ENCODE measurements around the gene CHTF8. TPM values are rescaled to one million over a fixed set of nuclear protein-coding genes. Genes with fewer than 3 reads are reported as not detected.

Gene CHTF8, protein sequence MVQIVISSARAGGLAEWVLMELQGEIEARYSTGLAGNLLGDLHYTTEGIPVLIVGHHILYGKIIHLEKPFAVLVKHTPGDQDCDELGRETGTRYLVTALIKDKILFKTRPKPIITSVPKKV
- 87.0 and 98.5 TPM in 2 replicates for total RNA-seq (2014; rRNA removed; shearing (Covaris generic); ENCODE audit: low replicate concordance)

DNA sequence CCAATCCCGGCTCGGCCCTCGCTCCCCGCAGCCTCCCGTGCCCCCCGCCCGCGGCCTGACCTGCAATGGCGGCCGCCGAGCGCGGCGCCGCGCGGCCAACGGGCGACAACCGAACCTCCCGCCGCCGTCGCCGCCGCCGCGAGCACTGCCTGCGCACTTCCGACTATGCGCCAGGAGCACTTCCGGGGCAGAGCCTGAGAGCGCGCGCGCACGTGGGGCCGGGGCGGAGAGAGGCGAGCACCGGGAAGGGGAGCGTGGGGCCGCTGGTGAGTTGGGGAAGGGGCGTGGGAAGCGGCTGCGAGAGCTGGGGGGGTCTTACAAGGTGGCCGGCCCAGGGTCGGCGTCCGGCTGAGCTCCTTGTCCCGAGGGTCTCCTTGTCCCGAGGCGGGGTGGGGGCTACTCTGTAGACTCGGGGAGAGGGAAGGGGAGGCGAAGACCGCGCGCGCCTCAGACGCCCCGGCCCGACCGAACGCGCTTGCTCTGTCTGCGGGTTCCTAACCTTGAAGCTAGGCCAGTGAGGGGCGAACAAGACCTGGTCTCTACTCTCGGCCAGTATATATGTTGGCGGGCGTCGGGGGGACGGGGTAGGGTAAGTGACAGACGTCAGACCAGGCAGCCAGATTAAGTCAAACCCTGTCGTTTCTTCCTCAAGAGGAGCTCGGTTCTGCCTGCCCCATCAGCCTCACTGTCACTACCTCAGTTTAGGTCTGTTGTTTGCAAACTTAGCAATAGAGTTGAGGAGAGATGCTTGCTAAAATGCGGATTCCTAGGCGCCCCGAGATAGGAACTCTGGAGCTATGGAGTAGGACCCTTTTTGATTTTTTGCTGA lies at the start of gene CHTF8, which contains the start of gene UTP4:
CHTF8 (minus strand) TSS at position 165 of the 829 bp plus-strand sequence. CDS start 11,130 bp downstream, outside the sequence.
UTP4 (plus strand) TSS at position 226 of the 829 bp plus-strand sequence. CDS start 811 bp downstream, outside the sequence.
- peak within 1 kb of the TSS; percentile 89 for H3K27ac ChIP-seq (ENCODE audit: low read length)
- no peaks in the 10 kb centered on the region for H3K9me2 ChIP-seq (replicated peaks; ENCODE audit: insufficient read depth, low read length)
- H3K36me3 ChIP-seq (ENCODE audit: insufficient read depth, low read length), result peaks cover 31% of the 10 kb centered on the region; the same call in 1 of the 2 replicates
- no peak within 1 kb of the TSS; the same call in 1 of the 2 replicates for H2AFZ ChIP-seq (ENCODE audit: low read length)
- DNase-seq, result peak; percentile 95
- peaks cover 23% of the 10 kb centered on the region for H3K4me1 ChIP-seq (ENCODE audit: low read length)
- peak within 1 kb of the TSS; percentile 99 for H3K9ac ChIP-seq (ENCODE audit: low read length)
- H3K79me2 ChIP-seq (ENCODE audit: low read length), result peaks cover 93% of the 10 kb centered on the region
- H3K4me2 ChIP-seq (ENCODE audit: low read depth, low read length, poor library complexity, severe bottlenecking), result peak within 1 kb of the TSS; percentile 88
- no peaks in the 10 kb centered on the region for H3K9me3 ChIP-seq (ENCODE audit: low read length)
- no peaks in the 10 kb centered on the region for H3K27me3 ChIP-seq (ENCODE audit: low read length)
- H4K20me1 ChIP-seq (ENCODE audit: insufficient read depth, low read depth, low read length), result peaks cover 20% of the 10 kb centered on the region
- peak within 1 kb of the TSS; percentile 87 for H3K4me3 ChIP-seq (ENCODE audit: low read length)

DNA sequence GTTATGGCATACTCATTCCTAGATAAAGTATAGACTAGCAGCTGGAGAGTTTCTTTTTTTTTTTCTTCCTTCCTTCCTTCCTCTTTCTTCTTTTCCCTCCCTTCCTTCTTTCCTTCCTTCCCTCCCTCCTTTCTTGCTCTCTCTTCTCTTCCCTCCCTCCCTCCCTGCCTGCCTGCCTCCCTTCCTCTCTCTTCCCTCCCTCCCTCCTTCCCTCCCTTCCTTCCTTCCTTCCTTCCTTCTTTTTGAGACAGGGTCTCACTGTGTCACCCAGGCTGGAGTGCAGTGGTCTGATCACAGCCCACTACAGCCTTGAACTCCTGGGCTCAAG lies 47.6 kb upstream of the CHTF8 start:
- Histone ChIP-seq H2AFZ (ENCODE audit: low read length) (no peak overlapping the region), H3K9me2 (replicated peaks; ENCODE audit: insufficient read depth, low read length) (no peaks in the 10 kb centered on the region), H3K4me1 (ENCODE audit: low read length) (peaks cover 8% of the 10 kb centered on the region), H4K20me1 (ENCODE audit: insufficient read depth, low read depth, low read length) (no peaks in the 10 kb centered on the region), H3K4me2 (ENCODE audit: low read depth, low read length, poor library complexity, severe bottlenecking) (no peak overlapping the region), H3K79me2 (ENCODE audit: low read length) (no peaks in the 10 kb centered on the region), H3K9me3 (ENCODE audit: low read length) (no peaks in the 10 kb centered on the region), H3K27me3 (ENCODE audit: low read length) (no peaks in the 10 kb centered on the region), H3K9ac (ENCODE audit: low read length) (no peak overlapping the region), H3K27ac (ENCODE audit: low read length) (no peak overlapping the region), H3K36me3 (ENCODE audit: insufficient read depth, low read length) (no peaks in the 10 kb centered on the region), H3K4me3 (ENCODE audit: low read length) (no peak overlapping the region)
- DNase-seq, result no peak

DNA sequence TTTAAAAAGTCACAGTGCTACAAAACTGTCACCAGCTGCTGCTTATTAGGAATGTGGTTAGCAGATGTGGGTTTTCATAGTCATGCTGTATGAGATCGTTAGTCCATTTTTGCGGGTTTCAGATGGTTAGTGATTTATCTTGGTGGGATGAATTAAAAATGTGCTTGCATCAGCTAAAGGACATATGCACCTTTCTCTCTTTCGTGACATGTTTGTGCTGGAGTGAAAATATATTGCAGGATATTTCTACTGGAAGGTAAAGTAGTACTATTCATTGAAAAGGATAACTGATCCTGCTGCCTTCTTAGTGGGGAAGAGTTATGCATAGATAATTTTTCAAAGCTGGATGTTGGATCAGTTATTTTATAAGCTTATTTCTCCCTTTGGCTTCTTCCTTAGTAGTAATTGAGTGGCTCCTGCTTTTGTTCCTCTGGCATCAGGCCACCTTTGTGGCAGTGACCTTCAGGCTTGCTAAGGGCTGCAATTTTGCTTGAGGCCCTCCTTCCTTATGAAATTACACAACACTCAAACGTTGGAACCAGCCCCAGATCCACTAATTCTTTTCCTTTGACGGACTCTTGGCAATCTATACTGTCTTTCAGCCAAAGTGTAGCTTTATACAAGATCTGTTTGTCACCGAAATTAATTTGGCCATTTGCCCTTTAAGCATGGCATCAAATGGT lies 47.1 kb upstream of the CHTF8 start:
- Histone ChIP-seq H3K4me1 (ENCODE audit: low read length) (peaks cover 8% of the 10 kb centered on the region), H4K20me1 (ENCODE audit: insufficient read depth, low read depth, low read length) (no peaks in the 10 kb centered on the region), H3K4me3 (ENCODE audit: low read length) (no peak overlapping the region), H3K9me3 (ENCODE audit: low read length) (no peaks in the 10 kb centered on the region), H3K9ac (ENCODE audit: low read length) (no peak overlapping the region), H3K27ac (ENCODE audit: low read length) (no peak overlapping the region), H2AFZ (ENCODE audit: low read length) (no peak overlapping the region), H3K9me2 (replicated peaks; ENCODE audit: insufficient read depth, low read length) (no peaks in the 10 kb centered on the region), H3K4me2 (ENCODE audit: low read depth, low read length, poor library complexity, severe bottlenecking) (no peak overlapping the region), H3K27me3 (ENCODE audit: low read length) (no peaks in the 10 kb centered on the region), H3K36me3 (ENCODE audit: insufficient read depth, low read length) (no peaks in the 10 kb centered on the region), H3K79me2 (ENCODE audit: low read length) (no peaks in the 10 kb centered on the region)
- DNase-seq, result no peak

DNA sequence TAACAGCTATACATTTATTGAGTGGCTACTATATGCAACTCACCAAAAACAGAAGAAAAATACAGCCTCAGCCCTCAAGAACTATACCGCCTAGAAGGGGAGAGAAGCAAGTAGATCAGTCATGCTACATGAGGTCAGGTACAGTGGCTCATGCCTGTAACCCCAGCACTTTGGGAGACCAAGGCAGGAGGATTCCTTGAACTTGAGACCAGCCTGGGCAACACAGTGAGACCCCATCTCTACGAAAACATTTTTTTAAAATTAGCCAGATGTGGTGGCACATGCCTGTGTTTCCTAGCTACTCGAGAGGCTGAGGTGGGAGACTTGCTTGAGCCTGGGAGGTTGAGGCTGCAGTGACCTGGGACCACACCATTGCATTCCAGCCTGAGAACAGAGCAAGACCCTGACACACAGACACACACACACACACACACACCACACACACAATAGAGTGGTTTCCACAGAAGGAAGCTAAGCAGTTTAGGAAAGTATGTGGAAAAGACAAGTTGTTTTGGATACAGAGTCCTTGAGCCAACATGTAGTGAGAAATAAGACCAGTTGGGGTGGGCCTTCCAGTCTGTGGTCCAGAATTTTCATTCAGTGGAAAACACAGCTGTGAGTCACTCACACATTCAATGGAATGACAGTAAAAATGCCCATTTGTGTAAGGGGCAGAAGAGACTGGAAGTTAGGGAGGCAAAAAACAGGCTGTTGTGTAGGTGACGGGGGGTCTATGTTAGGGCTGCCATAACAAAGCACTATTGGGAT lies 43.8 kb upstream of the CHTF8 start:
- Histone ChIP-seq H3K9ac (ENCODE audit: low read length) (no peak overlapping the region), H3K4me1 (ENCODE audit: low read length) (no peaks in the 10 kb centered on the region), H3K4me3 (ENCODE audit: low read length) (no peak overlapping the region), H3K27me3 (ENCODE audit: low read length) (no peaks in the 10 kb centered on the region), H4K20me1 (ENCODE audit: insufficient read depth, low read depth, low read length) (no peaks in the 10 kb centered on the region), H3K9me3 (ENCODE audit: low read length) (no peaks in the 10 kb centered on the region), H3K36me3 (ENCODE audit: insufficient read depth, low read length) (peaks cover 4% of the 10 kb centered on the region; the same call in 1 of the 2 replicates), H3K4me2 (ENCODE audit: low read depth, low read length, poor library complexity, severe bottlenecking) (no peak overlapping the region), H2AFZ (ENCODE audit: low read length) (no peak overlapping the region), H3K79me2 (ENCODE audit: low read length) (no peaks in the 10 kb centered on the region), H3K9me2 (replicated peaks; ENCODE audit: insufficient read depth, low read length) (no peaks in the 10 kb centered on the region), H3K27ac (ENCODE audit: low read length) (no peak overlapping the region)
- DNase-seq, result no peak

DNA sequence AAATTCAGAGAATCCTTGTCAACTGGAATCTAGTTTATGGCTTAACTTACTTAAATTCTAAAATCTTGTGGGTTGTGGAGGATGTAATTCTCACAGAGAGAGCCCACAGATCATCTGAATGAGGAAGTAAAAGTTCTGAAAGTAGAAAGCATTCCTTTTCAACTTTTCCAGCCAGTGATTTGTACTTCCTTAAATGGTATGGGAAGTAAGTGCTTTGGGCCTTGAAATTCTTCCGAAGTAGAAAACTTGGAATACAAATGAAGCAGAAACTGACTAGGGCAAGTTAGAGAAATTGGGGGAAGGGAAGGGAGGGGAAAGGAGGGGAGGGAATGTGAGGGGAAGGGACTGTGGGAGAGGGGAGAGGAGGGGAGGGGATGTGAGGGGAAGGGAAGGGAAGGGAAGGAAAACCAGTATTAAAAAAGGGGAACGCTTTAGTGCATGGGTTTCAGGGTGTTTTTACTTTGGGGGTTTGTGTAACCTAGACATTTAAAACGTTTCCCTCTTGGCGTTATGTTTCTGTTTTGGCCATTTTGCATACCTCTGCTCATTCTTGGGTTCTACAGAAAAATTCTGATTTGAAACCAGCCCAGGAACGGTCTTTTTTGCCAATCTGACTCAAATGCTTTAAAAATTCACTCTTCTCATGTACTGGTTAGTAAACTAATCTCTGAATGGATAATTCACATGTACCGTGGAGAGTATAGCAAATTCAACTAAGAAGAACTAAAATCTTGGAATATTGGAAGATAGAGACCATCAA lies 39.1 kb upstream of the CHTF8 start:
- H3K27me3 ChIP-seq (ENCODE audit: low read length), result no peaks in the 10 kb centered on the region
- no peak overlapping the region for H3K4me2 ChIP-seq (ENCODE audit: low read depth, low read length, poor library complexity, severe bottlenecking)
- no peak overlapping the region for H3K4me3 ChIP-seq (ENCODE audit: low read length)
- H3K36me3 ChIP-seq (ENCODE audit: insufficient read depth, low read length), result peaks cover 23% of the 10 kb centered on the region; the same call in 1 of the 2 replicates
- H2AFZ ChIP-seq (ENCODE audit: low read length), result no peak overlapping the region
- no peak overlapping the region for H3K27ac ChIP-seq (ENCODE audit: low read length)
- H4K20me1 ChIP-seq (ENCODE audit: insufficient read depth, low read depth, low read length), result 0 out of 2 replicates have a peak, but pooled peaks cover under 1% of the 10 kb centered on the region
- H3K9me2 ChIP-seq (replicated peaks; ENCODE audit: insufficient read depth, low read length), result no peaks in the 10 kb centered on the region
- no peak for DNase-seq
- no peaks in the 10 kb centered on the region for H3K79me2 ChIP-seq (ENCODE audit: low read length)
- H3K9me3 ChIP-seq (ENCODE audit: low read length), result no peaks in the 10 kb centered on the region
- no peak overlapping the region for H3K9ac ChIP-seq (ENCODE audit: low read length)
- H3K4me1 ChIP-seq (ENCODE audit: low read length), result no peaks in the 10 kb centered on the region

DNA sequence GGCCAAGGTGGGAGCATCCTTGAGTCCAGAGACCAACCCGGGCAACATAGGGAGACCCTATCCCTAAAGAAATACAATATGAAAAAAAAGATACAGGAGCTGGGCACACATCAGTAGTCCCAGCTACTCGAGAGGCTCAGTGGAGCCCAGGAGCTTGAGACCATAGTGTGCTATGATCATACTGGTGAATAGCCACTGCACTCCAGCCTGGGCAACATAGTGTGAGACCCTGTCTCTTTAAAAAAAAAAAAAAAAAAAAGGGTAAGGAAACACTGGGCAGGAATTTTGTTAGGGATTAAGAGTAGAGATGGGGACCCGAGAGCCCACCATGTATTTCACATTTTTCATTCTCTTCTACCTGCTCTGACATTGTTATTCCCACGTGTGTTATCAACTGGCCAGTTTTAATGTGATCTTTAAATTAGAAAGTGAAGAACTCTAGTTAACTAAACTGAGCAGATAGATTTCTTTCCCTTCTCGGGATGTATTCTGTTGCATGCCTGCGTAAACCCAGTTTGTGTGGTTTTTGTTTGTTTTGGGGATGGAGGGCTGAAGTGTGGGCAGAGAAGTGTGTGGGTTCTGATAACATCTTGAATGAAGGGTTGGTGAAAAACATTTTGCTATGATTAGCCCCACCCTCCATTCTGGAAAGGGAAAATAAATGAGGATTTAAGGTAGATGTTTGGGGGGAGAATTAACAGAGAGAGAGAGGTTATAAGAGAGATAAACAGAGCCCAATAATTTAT lies 37.4 kb upstream of the CHTF8 start:
- Histone ChIP-seq H2AFZ (ENCODE audit: low read length) (no peak overlapping the region), H3K4me3 (ENCODE audit: low read length) (no peak overlapping the region), H3K9ac (ENCODE audit: low read length) (no peak overlapping the region), H3K27ac (ENCODE audit: low read length) (no peak overlapping the region), H4K20me1 (ENCODE audit: insufficient read depth, low read depth, low read length) (0 out of 2 replicates have a peak, but pooled peaks cover 7% of the 10 kb centered on the region), H3K9me3 (ENCODE audit: low read length) (no peaks in the 10 kb centered on the region), H3K9me2 (replicated peaks; ENCODE audit: insufficient read depth, low read length) (no peaks in the 10 kb centered on the region), H3K4me1 (ENCODE audit: low read length) (no peaks in the 10 kb centered on the region), H3K4me2 (ENCODE audit: low read depth, low read length, poor library complexity, severe bottlenecking) (no peak overlapping the region), H3K36me3 (ENCODE audit: insufficient read depth, low read length) (peaks cover 38% of the 10 kb centered on the region; the same call in 1 of the 2 replicates), H3K27me3 (ENCODE audit: low read length) (no peaks in the 10 kb centered on the region), H3K79me2 (ENCODE audit: low read length) (no peaks in the 10 kb centered on the region)
- no peak for DNase-seq

DNA sequence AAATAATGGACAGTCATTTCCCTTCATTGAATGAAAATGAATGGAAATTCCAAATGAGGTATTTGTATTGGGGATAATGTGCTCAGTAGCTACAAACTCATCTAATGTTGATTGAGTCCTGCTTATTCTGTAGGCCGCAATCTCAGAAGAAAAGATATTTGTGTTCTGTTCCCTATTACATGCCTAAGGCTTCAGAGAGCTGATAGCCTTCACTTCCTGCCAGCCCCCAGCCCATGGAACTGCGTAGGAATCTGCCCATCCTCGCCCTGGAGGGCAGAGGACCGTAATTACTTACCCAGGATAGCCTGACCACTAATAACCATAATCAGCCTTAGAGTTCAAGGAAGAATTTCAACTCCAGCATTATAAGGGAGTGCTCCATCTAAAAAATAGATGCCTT lies 36.7 kb upstream of the CHTF8 start:
- H3K36me3 ChIP-seq (ENCODE audit: insufficient read depth, low read length), result peaks cover 38% of the 10 kb centered on the region; the same call in 1 of the 2 replicates
- H3K27ac ChIP-seq (ENCODE audit: low read length), result no peak overlapping the region
- no peak for DNase-seq
- H4K20me1 ChIP-seq (ENCODE audit: insufficient read depth, low read depth, low read length), result 0 out of 2 replicates have a peak, but pooled peaks cover 7% of the 10 kb centered on the region
- H3K4me1 ChIP-seq (ENCODE audit: low read length), result no peaks in the 10 kb centered on the region
- H2AFZ ChIP-seq (ENCODE audit: low read length), result no peak overlapping the region
- H3K9me2 ChIP-seq (replicated peaks; ENCODE audit: insufficient read depth, low read length), result no peaks in the 10 kb centered on the region
- H3K9ac ChIP-seq (ENCODE audit: low read length), result no peak overlapping the region
- no peaks in the 10 kb centered on the region for H3K79me2 ChIP-seq (ENCODE audit: low read length)
- H3K9me3 ChIP-seq (ENCODE audit: low read length), result no peaks in the 10 kb centered on the region
- no peak overlapping the region for H3K4me2 ChIP-seq (ENCODE audit: low read depth, low read length, poor library complexity, severe bottlenecking)
- no peaks in the 10 kb centered on the region for H3K27me3 ChIP-seq (ENCODE audit: low read length)
- no peak overlapping the region for H3K4me3 ChIP-seq (ENCODE audit: low read length)

All from Karpas-422 (cell line).